Activated T-helper 17 cell treated with anti-CD3 and anti-CD28 coated beads, Interleukin-2, amount 50 U/mL, for 72 hours (primary cell): ENCODE measurements around the gene NKG7. TPM values are rescaled to one million over a fixed set of nuclear protein-coding genes. Genes with fewer than 3 reads are reported as not detected.
"Not testable (repeated sequence)": the region's sequence is repeated elsewhere in the genome, so short reads cannot be mapped to it uniquely, and the experiment has no call there.

Source experiments
- ATAC-seq: fragments of 150-1000 bp; cut with Tn5 transposase; replicated peaks from 2 replicates; pipeline ENCODE4 v1.10.0; 2021; ENCODE audit warnings: mild to moderate bottlenecking, moderate library complexity
- H3K27ac Mint-ChIP-seq: one replicate; pipeline ENCODE4 v1.8.0; 2022; ENCODE audit warnings: mixed read lengths
- H3K27me3 Mint-ChIP-seq: one replicate; pipeline ENCODE4 v1.8.0; 2022; ENCODE audit warnings: mixed read lengths
- H3K36me3 Mint-ChIP-seq: one replicate; pipeline ENCODE4 v1.8.0; 2022; ENCODE audit warnings: low read depth, mild to moderate bottlenecking, mixed read lengths
- H3K4me1 Mint-ChIP-seq: one replicate; pipeline ENCODE4 v1.8.0; 2022; ENCODE audit warnings: mixed read lengths
- H3K4me3 Mint-ChIP-seq: one replicate; pipeline ENCODE4 v1.8.0; 2022; ENCODE audit warnings: mild to moderate bottlenecking, mixed read lengths
- H3K9me3 Mint-ChIP-seq: one replicate; pipeline ENCODE4 v1.8.0; 2022; ENCODE audit warnings: mixed read lengths
- total RNA-seq, 2 donors: library from RNA; stranded (reverse); gene quantifications; one replicate each; pipeline ENCODE4 v1.2.3, GENCODE V29; 2022

The NKG7 gene
- total RNA-seq, 2 donors from 2014 or later: 15.2 to 19.8 TPM

DNA sequence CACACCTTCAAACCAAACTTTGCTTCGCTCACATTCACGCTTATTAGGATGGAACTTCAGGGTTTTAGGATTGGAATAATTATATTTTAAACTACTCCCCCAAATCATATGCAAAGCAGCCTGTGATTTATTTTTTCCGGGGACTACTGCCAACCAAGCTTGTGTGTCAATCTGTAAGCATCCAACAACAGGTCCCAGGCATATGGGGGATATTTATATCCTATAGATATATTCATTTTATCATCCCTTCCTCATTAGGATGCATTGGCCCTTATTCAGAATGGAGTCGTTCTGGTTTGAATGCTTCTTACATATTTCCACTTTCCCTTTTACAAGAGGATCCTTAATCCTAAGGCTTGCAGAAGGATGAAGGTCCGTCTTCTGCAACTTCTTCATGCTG lies 26.8 kb upstream of the NKG7 start:
- peaks cover 11% of the 10 kb centered on the region for H3K9me3 Mint-ChIP-seq
- H3K27me3 Mint-ChIP-seq: peaks cover 7% of the 10 kb centered on the region
- no peak for ATAC-seq
- no peak overlapping the region for H3K4me3 Mint-ChIP-seq
- H3K27ac Mint-ChIP-seq: no peak overlapping the region
- H3K36me3 Mint-ChIP-seq: peaks cover 13% of the 10 kb centered on the region
- peaks cover 5% of the 10 kb centered on the region for H3K4me1 Mint-ChIP-seq

DNA sequence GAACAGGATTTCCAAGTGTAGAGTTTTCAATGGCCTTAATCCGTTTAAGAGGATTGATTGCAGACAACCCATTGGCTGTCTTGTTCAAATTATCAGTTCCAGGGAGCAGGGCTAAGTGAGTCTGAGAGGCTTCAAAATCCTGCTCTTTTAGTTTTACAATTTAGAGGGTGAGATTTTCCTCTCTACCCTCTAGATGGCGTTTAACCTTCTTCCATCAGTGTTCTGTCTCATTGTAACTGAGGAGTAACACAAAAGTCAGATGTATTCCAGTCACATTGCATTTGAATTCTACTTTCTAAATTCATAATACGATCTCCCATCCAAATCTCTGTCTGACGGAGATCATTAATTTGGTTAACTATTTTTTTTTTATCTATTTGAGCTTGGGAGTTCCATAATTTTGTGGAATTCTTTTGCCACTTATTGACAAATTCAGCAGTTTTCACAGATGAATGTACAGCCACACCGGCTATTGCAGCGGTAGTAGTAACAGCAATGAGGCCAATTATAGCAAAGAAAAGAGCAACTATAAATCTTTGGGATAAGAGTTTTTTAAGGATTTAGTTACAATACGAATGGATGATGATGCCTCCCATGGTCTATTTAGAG lies 25.7 kb upstream of the NKG7 start:
- ATAC-seq: no peak
- peaks cover 3% of the 10 kb centered on the region for H3K27me3 Mint-ChIP-seq
- peaks cover 11% of the 10 kb centered on the region for H3K9me3 Mint-ChIP-seq
- H3K4me1 Mint-ChIP-seq: peaks cover 5% of the 10 kb centered on the region
- no peak overlapping the region for H3K4me3 Mint-ChIP-seq
- no peak overlapping the region for H3K27ac Mint-ChIP-seq
- H3K36me3 Mint-ChIP-seq: peaks cover 17% of the 10 kb centered on the region

DNA sequence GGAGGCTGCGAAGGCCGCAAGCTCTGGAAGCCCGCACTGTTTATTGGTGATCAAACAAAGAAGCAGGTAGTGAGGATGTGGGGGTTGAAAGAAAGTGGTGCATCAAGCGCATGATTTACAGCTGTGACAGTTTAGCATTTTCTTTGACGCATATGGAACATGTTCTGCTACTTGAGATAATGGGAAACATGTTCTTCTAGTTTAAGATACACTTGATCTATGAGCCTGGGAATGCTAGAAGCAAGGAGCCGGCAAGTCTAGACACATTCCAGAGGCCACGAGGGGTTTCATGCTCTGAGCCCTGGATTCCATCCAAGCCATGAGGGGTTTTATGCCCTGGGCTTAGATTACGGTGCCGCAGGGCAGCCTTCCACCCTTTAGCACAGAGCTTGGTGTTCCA lies 25.0 kb upstream of the NKG7 start:
- not testable (repeated sequence) for H3K27ac Mint-ChIP-seq, H3K27me3 Mint-ChIP-seq, H3K4me3 Mint-ChIP-seq, H3K4me1 Mint-ChIP-seq, ATAC-seq, H3K9me3 Mint-ChIP-seq
- peaks cover 17% of the 10 kb centered on the region for H3K36me3 Mint-ChIP-seq

GRCh38 chr19:51396175-51396574 lies 23.7 kb upstream of the NKG7 start:
- Mint-ChIP-seq H3K27ac (peak overlapping the region; percentile 97), H3K4me3 (peak overlapping the region; percentile 96), H3K27me3 (no peaks in the 10 kb centered on the region), H3K9me3 (no peaks in the 10 kb centered on the region), H3K4me1 (peaks cover 13% of the 10 kb centered on the region), H3K36me3 (peaks cover 17% of the 10 kb centered on the region)
- no peak for ATAC-seq

GRCh38 chr19:51394050-51394836 lies 21.8 kb upstream of the NKG7 start:
- peak; percentile 88 for ATAC-seq
- H3K27ac Mint-ChIP-seq: peak overlapping the region; percentile 97
- peak overlapping the region; percentile 96 for H3K4me3 Mint-ChIP-seq
- peaks cover 16% of the 10 kb centered on the region for H3K4me1 Mint-ChIP-seq
- no peaks in the 10 kb centered on the region for H3K9me3 Mint-ChIP-seq
- H3K36me3 Mint-ChIP-seq: peaks cover 17% of the 10 kb centered on the region
- H3K27me3 Mint-ChIP-seq: no peaks in the 10 kb centered on the region

- Mint-ChIP-seq H3K27me3 (no peaks in the 10 kb centered on the region), H3K36me3 (peaks cover 17% of the 10 kb centered on the region), H3K4me3 (peak overlapping the region; percentile 71), H3K9me3 (no peaks in the 10 kb centered on the region), H3K27ac (peak overlapping the region; percentile 75), H3K4me1 (peaks cover 16% of the 10 kb centered on the region)
- no peak for ATAC-seq
Observed at GRCh38 chr19:51392701-51393100, 20.2 kb upstream of the NKG7 start.

- no peak for ATAC-seq
- H3K36me3 Mint-ChIP-seq: peaks cover 17% of the 10 kb centered on the region
- H3K27ac Mint-ChIP-seq: peak overlapping the region; percentile 73
- H3K9me3 Mint-ChIP-seq: no peaks in the 10 kb centered on the region
- H3K4me1 Mint-ChIP-seq: peaks cover 16% of the 10 kb centered on the region
- no peak overlapping the region for H3K4me3 Mint-ChIP-seq
- H3K27me3 Mint-ChIP-seq: no peaks in the 10 kb centered on the region
Observed at GRCh38 chr19:51391073-51391611, 18.7 kb upstream of the NKG7 start.

DNA sequence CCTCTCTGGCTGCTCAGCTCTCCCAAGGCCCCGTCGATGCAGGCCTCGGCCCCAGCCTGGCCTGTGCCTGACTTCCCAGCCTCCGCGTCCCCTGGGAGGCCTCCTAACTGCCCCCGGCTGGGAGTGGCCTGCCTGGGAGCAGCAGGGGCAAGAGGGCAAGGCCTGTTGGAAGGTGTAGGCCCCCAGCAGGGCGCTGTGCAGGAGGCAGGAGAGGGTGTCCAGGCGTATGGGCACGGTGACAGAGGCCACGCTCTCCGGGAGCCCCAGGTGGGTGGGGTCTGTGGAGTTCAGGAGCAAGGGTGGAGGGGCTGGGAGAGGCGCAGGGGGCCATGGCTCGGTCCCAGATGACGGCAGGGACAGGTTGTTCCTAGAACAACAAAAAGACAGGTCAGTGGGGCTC lies 16.7 kb upstream of the NKG7 start:
- peaks cover 3% of the 10 kb centered on the region for H3K36me3 Mint-ChIP-seq
- no peak for ATAC-seq
- no peaks in the 10 kb centered on the region for H3K27me3 Mint-ChIP-seq
- H3K4me1 Mint-ChIP-seq: peaks cover 16% of the 10 kb centered on the region
- no peak overlapping the region for H3K27ac Mint-ChIP-seq
- no peak overlapping the region for H3K4me3 Mint-ChIP-seq
- no peaks in the 10 kb centered on the region for H3K9me3 Mint-ChIP-seq

GRCh38 chr19:51387924-51388389 lies 15.5 kb upstream of the NKG7 start, which contains the start of gene LIM2:
TSS of gene LIM2 (minus strand) at chr19:51387974. CDS start at chr19:51387443, 531 bp downstream.
- Mint-ChIP-seq H3K36me3 (no peaks in the 10 kb centered on the region), H3K9me3 (no peaks in the 10 kb centered on the region), H3K4me3 (no peak within 1 kb of the TSS), H3K27ac (peak within 1 kb of the TSS; percentile 81), H3K4me1 (peaks cover 10% of the 10 kb centered on the region), H3K27me3 (no peaks in the 10 kb centered on the region)
- no peak for ATAC-seq

GRCh38 chr19:51386882-51387520 lies 14.5 kb upstream of the NKG7 start:
- no peak overlapping the region for H3K27ac Mint-ChIP-seq
- no peaks in the 10 kb centered on the region for H3K9me3 Mint-ChIP-seq
- no peak for ATAC-seq
- peaks cover 7% of the 10 kb centered on the region for H3K4me1 Mint-ChIP-seq
- no peaks in the 10 kb centered on the region for H3K36me3 Mint-ChIP-seq
- H3K4me3 Mint-ChIP-seq: no peak overlapping the region
- no peaks in the 10 kb centered on the region for H3K27me3 Mint-ChIP-seq

DNA sequence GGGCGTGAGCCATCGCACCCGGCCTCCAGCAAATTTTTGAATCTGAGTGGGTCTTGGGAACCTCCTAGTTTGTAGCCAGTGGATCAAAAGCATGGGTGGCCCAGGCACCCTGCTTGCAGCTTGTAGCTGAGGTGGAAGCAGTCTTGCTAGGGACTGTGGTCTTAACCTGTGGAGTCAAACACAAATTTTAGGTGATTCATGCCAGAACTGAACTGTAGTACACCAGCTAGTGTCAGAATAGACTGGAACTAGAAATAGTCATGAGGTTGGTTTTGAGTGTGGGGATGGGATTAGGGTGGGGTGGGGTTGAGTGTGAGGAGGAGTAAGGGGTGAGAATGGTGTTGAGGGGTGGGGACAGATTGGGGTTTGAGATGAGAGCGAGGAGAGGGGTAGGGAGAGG lies 9.6 kb upstream of the NKG7 start:
- no peaks in the 10 kb centered on the region for H3K27me3 Mint-ChIP-seq
- peaks cover 6% of the 10 kb centered on the region for H3K4me1 Mint-ChIP-seq
- no peak overlapping the region for H3K4me3 Mint-ChIP-seq
- H3K9me3 Mint-ChIP-seq: no peaks in the 10 kb centered on the region
- no peak overlapping the region for H3K27ac Mint-ChIP-seq
- ATAC-seq: peak; percentile 21
- no peaks in the 10 kb centered on the region for H3K36me3 Mint-ChIP-seq

GRCh38 chr19:51380379-51380778 lies 7.9 kb upstream of the NKG7 start:
- no peaks in the 10 kb centered on the region for H3K9me3 Mint-ChIP-seq
- no peaks in the 10 kb centered on the region for H3K36me3 Mint-ChIP-seq
- no peaks in the 10 kb centered on the region for H3K27me3 Mint-ChIP-seq
- no peak for ATAC-seq
- peak overlapping the region; percentile 19 for H3K4me3 Mint-ChIP-seq
- H3K27ac Mint-ChIP-seq: peak overlapping the region; percentile 52
- H3K4me1 Mint-ChIP-seq: peaks cover 12% of the 10 kb centered on the region

DNA sequence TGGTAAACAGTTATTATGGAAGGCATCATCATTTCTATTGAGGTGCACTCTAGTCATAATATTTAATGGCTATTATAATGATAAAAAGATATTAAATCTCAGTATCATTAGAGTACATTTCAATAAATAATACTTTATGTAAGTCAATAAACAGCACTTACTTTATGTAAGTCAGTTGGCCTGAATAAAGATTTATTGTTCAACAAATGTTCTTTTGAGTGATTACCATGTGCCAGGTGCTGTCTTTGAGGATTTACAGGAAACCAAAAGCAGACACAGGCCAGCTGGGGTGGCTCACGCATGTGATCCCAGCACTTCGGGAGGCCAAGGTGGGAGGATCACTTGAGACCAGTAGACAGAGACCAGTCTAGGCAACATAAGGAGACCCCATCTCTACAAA lies 5.0 kb upstream of the NKG7 start:
- Mint-ChIP-seq H3K36me3 (no peaks in the 10 kb centered on the region), H3K4me3 (no peak overlapping the region), H3K4me1 (peaks cover 33% of the 10 kb centered on the region), H3K9me3 (no peaks in the 10 kb centered on the region), H3K27me3 (no peaks in the 10 kb centered on the region), H3K27ac (no peak overlapping the region)
- no peak for ATAC-seq

- no peaks in the 10 kb centered on the region for H3K27me3 Mint-ChIP-seq
- no peaks in the 10 kb centered on the region for H3K9me3 Mint-ChIP-seq
- no peaks in the 10 kb centered on the region for H3K36me3 Mint-ChIP-seq
- H3K27ac Mint-ChIP-seq: peak overlapping the region; percentile 28
- H3K4me3 Mint-ChIP-seq: peak overlapping the region; percentile 62
- H3K4me1 Mint-ChIP-seq: peaks cover 46% of the 10 kb centered on the region
- ATAC-seq: peak; percentile 67
Observed at GRCh38 chr19:51375504-51376221, 3.2 kb upstream of the NKG7 start.
